MV-4-11 (cell line): ENCODE data around the gene ANKRD45.
"Not testable (repeated sequence)": the region's sequence is repeated elsewhere in the genome, so short reads cannot be mapped to it uniquely, and the experiment has no call there.

ENCODE experiments used
- DNase-seq: peaks from one replicate; lab custom pipeline; 2025; lab: John Stamatoyannopoulos, UW

Gene ANKRD45

GRCh38 chr1:173642450-173643139 is 27.1 kb downstream of the ANKRD45 start:
- DNase-seq: not testable (repeated sequence)

DNA sequence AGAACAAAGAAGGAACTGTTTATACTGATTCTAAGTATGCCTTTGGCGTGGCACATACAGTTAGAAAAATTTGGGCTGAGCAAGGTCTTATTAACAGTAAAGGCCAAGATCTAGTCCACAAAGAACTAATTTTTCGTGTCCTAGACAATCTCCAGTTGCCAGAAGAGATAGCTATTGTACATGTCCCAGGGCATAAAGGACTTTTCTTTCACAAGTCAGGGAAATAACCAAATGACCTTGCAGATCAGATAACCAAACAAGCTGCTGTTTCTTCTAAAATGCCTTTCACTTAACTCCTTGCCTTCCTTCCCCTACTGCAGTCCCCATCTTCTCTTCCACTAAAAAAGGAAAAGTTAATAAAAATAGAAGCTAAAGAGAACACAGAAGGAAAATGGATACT is 30.5 kb downstream of the ANKRD45 start:
- no peak for DNase-seq

- DNase-seq: no peak
These were observed 31.3 kb downstream of the ANKRD45 start for GRCh38 chr1:173638043-173639021.

- DNase-seq: not testable (repeated sequence)
These were observed 32.2 kb downstream of the ANKRD45 start for GRCh38 chr1:173637236-173638042.

DNA sequence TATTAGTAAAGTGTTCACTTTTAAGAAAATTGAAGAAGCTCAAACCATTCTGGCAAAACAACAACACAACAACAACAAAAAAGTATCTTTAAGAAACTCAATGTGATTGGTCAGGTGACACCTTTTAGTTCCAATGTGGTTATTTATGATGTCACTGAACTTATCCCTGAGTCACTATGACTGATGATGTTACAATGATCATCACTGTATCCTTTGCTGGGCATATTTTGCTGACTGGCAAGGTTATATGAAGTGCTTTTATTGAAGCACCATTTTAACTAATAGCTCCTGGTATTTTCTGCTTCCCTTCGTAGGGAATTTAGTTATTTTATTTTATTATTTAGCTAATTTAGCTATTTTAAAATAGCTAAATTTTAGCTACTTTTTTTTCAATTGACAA is 34.5 kb downstream of the ANKRD45 start, which contains the start of gene TEX50:
TSS of gene TEX50 (plus strand) at position 223 of the 400 bp plus-strand sequence. CDS start 184 bp downstream, outside the sequence.
- no peak for DNase-seq

DNA sequence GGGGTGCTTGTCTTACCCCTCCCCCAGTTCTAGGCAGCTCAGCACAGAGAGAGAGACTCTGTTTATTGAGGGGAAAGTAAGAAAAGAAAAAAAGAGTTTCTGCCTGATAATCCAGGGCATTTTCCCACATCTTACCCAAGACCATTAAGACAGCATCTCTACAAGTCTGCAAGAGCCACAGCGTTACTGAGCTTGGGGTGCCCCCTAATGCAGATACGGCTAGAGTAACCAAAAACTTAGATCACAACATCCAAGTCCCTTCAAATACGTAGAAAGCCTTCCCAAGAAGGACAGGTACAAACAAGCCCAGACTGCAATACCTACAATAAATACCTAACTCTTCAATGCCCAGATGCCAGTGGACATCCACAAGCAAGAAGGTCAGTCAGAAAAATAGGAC is 40.8 kb downstream of the ANKRD45 start:
- no peak for DNase-seq

DNA sequence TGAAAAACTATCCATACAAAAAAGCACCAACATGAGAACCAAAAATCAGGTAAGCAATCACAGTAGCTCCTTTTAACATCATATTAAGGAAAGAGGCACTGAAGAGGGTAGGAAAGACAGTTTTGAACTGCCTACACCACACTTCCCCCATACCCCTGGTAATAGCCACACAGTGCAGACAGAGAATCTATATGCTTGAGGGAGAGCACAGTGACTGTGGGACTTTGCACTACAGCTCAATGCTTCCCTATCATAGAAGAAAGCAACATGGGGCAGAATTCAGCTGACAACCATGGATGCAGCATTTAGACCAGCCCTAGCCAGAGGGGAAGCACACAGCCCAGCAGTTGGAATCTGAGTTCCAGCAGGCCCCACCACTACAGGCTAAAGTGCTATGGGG is 42.4 kb downstream of the ANKRD45 start:
- no peak for DNase-seq

- DNase-seq: no peak
These were observed 52.8 kb downstream of the ANKRD45 start for GRCh38 chr1:173616859-173617258.

GRCh38 chr1:173613086-173613485 is 56.6 kb downstream of the ANKRD45 start:
- DNase-seq: not testable (repeated sequence)

GRCh38 chr1:173608503-173609216 is 61.0 kb downstream of the ANKRD45 start:
- no peak for DNase-seq

DNA sequence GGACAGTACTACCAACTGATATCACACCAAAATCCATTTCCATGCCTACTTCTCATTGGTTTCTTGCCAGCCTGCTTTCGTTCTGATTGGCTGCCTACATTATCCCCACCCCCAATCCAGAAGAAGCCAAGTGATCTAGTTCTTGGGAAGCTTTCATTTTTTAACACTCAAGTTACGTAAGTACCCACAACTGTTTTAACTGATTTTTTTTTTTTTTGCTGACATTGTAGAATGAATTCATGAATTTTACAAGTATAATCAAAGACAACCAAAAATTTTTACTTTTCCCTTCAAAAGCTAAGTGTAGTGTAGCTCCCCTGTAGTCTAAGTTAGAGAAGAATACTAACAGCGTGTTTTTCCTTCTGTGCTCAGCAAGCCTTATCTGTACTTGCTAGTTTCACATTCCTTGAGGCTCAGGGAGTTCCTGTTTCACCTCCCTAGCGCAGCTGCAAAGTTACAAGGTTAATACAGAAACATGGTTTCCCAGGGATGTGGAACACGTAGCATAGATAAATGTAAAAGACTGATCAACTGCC is 66.5 kb downstream of the ANKRD45 start, which contains the start of gene SLC9C2:
TSS of gene SLC9C2 (minus strand) at position 17 of the 536 bp plus-strand sequence. CDS start 1,296 bp downstream, outside the sequence.
- peak; percentile 91 for DNase-seq

DNA sequence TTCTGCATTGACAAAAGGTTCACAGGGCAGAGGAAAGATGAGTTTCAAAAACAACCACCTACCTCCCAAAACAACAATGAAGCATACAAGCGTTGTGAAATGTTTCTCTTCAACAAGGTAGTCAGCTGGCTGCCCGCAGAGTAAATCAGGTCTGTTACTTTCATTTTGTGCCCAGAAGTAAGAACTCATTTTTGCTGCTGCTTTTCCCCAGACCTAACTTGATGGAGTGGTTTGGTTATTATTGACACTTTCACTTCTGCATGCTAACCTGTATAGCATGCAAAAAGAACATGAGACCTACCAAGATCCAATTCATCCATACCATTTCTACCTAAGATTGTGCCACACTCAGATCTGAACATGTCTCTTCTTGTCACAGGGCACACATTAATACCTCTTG is 68.1 kb downstream of the ANKRD45 start:
- peak; percentile 44 for DNase-seq

DNA sequence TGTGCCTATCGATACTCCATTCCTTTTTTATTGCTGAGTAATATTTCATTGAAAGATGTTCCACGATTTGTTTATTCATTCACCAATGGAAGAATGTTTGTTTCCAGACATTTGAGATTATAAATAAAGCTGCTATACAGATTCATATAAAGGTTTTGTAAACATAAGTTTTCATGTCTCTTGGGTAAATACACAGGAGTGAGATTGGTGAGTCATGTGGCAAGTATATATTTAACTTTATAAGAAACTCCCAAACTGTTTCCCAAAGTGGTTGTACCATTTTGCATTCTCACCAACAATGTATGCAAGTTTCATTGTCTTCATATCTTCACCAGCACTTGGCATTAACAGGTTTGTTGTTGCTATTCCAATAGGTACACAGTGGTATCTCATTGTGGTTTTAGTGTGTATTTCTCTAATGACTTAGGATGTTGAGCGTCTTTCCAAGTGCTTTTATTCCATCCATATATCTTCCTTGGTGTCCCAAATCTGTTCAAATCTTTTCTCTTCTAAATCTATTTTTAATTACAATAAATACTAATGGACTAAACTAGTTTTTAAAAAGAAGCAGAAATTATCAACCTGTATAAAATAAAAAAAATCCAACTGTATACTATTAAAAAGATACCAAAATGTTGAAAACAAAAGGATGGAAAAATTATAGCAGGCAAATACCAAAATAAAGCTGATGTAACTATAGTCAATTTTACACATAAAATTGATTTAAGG is 73.4 kb downstream of the ANKRD45 start:
- no peak for DNase-seq

- DNase-seq: not testable (repeated sequence)
These were observed 78.5 kb downstream of the ANKRD45 start for GRCh38 chr1:173591138-173591537.

- DNase-seq: no peak
These were observed 79.1 kb downstream of the ANKRD45 start for GRCh38 chr1:173590557-173590956.

DNA sequence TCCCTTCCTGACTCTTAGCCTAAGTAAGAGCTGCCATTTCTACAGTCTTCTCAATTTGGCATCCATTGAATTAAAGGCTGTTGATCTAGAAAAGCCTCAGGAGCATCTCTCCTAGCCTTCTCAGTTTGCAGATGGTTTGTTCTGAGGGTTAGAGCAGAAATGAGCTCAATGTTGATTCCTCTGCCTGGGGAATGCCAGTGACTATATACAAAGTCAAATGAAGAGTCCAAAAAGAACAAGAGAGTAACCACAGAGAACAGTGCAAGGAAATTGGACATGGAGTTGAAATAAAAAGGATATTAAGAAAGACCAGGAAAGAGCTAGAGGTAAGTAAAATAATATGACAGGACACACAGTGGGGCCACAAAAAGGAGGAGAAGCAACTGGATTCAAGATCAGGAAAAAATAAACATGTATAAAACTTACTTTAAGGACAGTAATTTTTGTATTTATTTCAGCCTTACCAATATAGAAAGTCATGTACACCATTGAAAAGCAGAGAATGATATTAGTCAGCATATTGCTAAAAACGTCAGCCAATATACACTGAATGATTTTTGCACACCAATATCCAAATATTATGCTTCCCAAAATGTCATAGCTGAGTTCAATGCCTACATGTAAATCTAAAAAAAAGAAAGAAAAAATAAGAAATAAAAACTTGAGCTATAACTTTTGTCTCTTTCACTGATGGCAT is 88.1 kb downstream of the ANKRD45 start:
- no peak for DNase-seq

- DNase-seq: no peak
These were observed 89.0 kb downstream of the ANKRD45 start for GRCh38 chr1:173580658-173581057.

DNA sequence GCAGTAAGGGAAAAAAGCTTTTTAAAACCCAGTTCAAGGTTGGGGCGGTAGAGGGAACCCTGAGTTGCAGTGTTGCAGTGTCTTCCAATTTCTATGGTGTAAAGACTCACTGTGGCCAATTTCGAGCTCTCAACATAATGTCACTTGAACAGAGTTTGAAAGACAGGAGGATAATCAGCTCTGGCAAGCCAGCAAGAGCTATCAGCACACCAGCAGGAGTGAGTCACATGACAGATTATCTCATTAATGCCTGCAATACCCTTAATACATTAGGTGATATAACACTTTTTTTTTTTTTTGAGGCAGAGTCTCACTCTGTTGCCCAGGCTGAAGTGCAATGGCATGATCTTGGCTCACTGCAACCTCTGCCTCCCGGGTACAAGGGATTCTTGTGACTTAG is 89.6 kb downstream of the ANKRD45 start:
- no peak for DNase-seq

- no peak for DNase-seq
These were observed 96.1 kb downstream of the ANKRD45 start for GRCh38 chr1:173573596-173573995.
